AG20443 (cell line): ENCODE results near the gene BLVRA.

Experiments used
- DNase-seq: peaks from one replicate; pipeline ENCODE4 v3.0.0; 2012; ENCODE audit warnings: low spot score, mixed read lengths

The BLVRA gene

DNA sequence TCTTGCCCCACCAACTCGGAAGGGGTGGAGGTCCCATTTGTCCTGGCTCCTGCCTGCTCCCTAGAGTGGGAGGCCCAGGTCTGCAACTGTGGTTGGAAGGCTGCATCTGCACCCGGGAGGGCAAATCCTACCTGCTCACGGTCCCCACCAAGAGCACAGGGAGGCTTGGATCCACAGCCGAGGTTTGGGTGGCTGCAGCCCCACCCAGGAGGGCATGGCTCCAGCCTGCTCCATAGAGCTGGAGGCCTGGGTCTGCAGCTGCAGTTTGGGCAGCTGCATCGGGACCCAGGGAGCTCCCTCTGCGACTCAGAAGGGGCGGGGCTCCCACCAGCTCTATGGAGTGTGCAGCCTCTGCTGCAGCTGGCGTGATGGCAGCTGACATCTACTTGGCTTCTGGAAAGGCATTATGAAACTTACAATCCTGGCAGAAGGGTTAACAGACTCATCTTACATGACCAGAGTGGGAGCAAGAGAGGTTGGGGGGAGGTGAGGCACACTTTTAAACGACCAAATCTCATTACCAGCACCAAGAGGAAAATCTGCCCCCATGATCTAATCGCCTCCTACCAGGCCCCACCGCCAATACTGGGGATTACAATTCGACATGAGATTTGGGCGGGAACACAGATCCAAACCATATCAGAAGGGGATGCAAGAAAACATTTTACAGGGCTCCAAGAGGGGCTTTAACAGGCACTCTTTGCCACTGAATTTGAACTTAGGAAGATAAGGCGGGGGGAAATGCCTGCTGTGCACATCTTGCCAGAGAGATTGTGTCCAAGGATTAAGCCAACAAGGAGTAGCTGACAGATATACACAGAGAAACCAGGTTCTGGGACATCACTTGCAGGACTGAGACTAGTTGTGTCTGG, 8.2 kb upstream of the BLVRA start:
- DNase-seq = no peak

DNA sequence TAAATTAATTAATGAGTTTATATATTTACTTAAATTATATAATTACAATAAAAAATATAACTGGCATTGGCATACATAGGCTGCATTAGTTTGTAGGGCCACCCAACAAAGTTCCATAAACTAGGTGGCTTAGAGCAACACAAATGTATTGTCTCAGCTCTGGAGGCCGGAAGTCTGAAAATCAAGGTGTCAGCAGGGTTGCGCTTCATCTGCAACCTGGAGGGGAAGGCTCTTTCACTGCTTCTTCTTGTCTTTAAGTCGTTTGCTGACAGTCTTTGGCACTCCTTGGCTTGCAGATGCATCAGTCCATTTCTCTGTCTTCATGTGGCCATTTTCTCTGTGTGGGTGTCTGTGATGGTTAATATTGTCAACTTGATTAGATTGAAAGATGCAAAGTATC, 6.1 kb upstream of the BLVRA start:
- DNase-seq = no peak

GRCh38 chr7:43753271-43753810, 5.1 kb upstream of the BLVRA start:
- DNase-seq = peak; percentile 48

- DNase-seq = no peak
These were observed 4.6 kb upstream of the BLVRA start for GRCh38 chr7:43753843-43754242.

DNA sequence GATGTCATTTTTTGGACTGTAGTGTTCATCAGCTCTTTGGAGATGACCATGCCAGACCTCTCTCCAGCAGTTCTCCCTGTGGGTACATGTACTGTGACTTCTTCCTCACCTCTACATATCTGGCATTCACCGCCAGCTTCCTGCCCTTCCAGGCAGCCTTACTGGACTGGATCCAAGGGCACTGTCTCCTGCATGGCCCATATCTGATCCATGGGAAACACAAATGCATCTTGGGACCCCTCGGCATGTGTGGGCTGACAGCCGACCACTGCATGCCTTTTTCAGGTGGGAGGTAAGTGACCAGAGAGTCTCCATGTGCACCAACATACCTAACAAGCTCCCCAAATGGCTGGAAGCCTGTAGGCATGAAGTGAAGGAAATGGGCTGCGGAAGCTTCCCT, 3.9 kb upstream of the BLVRA start:
- no peak for DNase-seq

GRCh38 chr7:43756368-43757072, 2.0 kb upstream of the BLVRA start:
- DNase-seq = peak; percentile 89

GRCh38 chr7:43757073-43757720, 1.3 kb upstream of the BLVRA start:
- DNase-seq = no peak

DNA sequence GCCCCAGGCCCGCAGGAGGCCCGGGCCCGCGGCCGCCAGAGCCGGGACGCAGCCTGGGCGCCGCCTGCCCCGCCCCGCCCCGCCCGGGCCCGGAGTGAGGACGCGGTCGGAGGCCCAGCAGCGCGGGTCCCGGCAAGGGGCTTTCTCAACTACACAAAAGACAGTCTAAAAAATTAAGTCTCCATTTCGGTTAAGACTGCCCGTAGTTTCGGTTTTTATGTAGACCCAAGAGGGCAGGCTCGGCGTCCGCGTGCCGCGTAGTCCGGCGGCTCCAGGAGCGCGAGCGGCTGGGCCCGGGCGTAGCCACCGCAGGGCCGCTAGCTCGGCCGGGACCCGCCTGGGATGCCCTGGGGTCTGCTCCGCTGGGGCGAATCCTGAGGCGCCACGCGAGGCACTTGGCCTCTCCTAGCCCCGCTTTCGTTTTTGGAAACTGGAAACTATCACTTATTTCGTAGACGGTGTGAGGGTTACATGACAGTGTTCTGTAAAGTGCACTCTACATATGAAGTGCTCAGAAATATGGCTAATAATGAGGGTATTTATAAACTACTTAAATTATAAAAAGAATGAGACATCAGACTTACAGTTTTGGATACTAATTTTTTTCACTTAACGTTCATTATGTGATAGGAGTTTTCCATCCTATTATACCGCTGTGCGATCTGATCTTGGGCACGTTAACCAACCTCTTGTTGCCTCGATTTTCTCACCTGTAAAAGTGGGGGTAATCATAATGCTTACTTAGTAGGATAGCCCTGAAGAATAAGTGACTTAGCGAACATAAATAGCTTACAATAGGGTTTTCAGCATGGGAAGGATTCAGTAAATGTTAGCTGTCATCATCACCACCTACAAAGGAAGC, 573 bp downstream of the BLVRA start:
- DNase-seq = peak; percentile 75

DNA sequence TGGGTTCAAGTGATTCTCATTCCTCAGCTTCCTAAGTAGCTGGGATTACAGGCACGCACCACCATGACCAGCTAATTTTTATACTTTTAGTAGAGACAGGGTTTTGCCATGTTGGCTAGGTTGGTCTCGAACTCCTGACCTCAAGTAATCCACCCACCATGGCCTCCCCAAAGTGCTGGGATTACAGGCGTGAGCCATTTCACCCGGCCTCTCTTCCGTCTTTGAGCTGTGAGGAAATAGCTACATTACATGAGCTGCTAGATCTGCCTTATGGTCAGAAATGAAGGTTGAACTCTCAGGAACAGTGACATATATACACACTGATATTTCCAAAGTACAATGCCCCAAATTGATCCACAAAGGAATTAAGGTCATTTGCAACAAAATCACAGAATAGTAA, 2.4 kb downstream of the BLVRA start:
- no peak for DNase-seq

GRCh38 chr7:43761382-43761781, 2.9 kb downstream of the BLVRA start:
- DNase-seq = no peak

DNA sequence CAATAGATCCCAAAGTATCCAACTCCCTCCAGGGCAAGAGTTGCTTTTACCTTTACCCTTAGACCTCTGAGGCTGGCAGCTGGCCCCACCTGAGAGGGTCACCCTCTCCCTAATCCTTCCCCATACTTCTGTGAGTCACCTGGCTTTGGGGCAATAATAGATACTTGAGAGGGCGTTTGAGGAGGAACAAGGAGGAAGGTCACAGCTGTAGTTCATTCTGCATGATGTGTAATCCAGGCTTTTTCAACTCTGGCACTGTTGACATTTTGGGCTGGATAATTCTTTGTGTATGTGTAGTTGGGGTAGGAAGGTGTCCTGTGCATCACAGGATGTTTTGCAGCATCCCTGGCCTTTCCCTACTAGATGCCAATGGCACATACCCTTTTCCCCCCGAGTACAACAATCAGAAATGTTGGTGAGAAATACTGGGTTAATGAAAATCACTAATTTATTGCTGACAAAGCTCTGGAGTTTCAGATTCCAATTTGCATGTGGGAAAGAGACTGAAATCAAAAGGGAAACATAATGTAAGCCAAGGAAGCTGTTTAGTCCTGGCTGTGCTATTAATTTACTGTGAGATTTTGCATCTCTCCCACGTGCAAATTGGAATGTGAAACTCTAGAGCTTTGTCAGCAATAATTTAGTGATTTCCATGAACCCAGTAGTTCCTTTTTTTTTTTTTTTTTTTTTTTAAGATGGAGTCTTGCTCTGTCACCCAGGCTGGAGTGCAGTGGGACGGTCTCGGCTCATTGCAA, 3.6 kb downstream of the BLVRA start:
- no peak for DNase-seq

- DNase-seq = no peak
These were observed 4.7 kb downstream of the BLVRA start for GRCh38 chr7:43763183-43763582.

DNA sequence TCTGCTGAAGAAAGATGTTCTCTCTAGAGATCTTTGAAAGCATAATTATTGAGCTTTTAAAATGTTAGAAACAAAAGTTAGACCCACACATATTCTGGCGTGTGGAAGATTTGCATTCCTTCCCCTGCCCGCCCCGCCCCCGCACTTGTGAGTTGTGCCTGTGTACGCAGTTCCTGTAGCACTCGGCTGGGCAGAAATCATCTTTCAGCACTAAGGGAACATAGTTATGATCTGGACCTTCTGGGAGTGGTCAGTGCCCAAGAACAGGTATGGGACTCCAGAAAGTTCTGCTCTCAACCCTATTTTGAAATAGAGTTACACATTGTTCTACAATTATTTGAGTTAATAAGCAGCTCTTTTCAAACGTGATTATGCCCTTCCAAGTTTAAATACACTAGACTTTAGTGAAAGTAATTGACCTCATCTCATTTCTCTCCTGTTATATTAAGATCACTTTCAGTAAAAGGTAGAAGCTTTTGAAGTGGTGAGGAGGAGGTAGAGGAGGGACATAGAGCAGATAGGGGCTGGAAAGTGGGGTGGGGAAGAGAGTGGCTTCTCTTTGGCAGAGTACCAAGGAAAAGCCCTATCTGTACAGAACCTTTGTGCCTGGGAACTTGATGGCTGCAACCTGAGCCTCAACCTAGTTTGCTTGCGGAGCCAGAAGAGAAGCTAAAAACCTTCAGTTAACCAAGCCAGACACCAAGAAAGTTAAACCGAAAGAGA, 5.7 kb downstream of the BLVRA start:
- DNase-seq = no peak

DNA sequence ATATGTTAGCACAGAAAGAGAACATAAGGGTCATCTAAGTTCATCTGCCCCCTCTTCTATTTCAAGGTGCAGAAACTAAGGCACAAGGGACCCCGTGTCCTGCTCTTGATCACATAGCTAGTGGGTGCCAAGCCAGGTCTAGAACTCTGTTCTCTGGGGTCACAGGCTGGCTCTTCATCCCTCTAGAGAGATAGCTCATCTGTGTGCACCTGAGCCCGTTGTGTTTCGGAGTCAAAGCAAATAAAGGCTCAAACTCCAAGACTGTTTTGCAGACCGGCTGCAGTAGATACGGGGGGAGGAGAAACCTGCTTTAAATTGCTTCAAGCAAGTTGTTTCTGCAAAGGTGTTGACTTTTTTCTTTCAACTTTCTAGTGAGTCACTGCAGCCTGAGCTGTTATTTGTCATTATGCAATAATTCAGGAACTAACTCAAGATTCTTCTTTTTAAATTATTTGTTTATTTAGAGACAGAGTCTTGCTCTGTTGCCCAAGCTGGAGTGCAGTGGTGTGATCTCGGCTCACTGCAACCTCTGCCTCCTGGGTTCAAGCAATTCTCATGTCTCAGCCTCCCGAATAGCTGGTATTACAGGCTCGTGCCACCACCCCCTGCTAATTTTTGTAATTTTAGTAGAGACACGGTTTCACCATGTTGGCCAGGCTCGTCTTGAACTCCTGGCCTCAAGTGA, 6.5 kb downstream of the BLVRA start:
- DNase-seq = peak; percentile 28

- DNase-seq = no peak
These were observed 8.1 kb downstream of the BLVRA start for GRCh38 chr7:43766564-43766963.

GRCh38 chr7:43767311-43767710, 8.8 kb downstream of the BLVRA start:
- no peak for DNase-seq

DNA sequence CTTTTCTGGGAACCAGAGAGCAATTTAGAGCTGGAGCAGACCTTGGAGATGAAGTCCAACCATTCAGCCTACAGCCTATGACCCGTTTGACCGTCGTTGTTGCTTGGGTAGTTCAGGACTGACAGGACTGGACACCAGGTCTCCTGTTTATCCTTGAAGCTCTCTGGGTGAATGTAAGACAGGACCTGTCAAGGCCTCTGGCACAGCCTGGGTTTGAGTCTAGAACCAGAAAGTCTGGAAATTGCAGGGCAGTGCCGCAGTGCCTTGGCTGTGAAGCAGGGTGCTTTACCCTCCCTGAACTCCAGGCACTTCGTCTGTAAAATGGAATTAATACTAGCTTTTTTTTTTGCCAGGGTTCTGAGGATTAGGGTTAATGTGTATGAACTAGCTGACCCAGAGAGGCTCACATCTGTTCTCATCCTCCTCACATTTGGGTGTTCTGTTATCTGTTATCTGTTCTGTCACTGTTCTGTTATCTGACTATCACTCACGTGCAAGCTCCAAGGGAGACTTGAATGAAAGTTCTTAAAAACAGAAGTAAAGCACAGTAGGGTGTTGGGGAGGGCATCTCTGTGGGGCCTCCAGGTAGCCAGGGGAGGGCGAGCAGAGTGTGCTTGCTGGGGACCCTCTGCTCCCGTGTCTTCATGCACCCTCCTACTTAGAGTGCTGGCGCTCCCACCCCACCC, 9.9 kb downstream of the BLVRA start:
- DNase-seq = no peak

- no peak for DNase-seq
These were observed 10.4 kb downstream of the BLVRA start for GRCh38 chr7:43768887-43769272.

GRCh38 chr7:43769281-43769680, 10.8 kb downstream of the BLVRA start:
- DNase-seq = no peak
